Raji (cell line): ENCODE results near the gene CCK.

Source experiments
- POLR2A ChIP-seq: IDR thresholded peaks from 2 replicates; pipeline ENCODE4 v1.6.1; 2011; ENCODE audit warnings: low read depth, low read length, control low read depth; ENCODE audit not compliant: insufficient read depth

Gene CCK

GRCh38 chr3:42266085-42266484 lies at the start of gene CCK:
TSS of gene CCK (minus strand) at chr3:42266185. CDS start at chr3:42263630, 2,555 bp downstream.
- no peak for TF ChIP-seq POLR2A

GRCh38 chr3:42314411-42314810 lies 48.4 kb upstream of the CCK start:
- TF ChIP-seq POLR2A, result no peak

GRCh38 chr3:42308651-42309050 lies 42.7 kb upstream of the CCK start:
- TF ChIP-seq POLR2A, result no peak

- no peak for TF ChIP-seq POLR2A
These were observed 40.5 kb upstream of the CCK start for GRCh38 chr3:42306499-42306898.

GRCh38 chr3:42302924-42303634 lies 37.1 kb upstream of the CCK start:
- no peak for TF ChIP-seq POLR2A

- TF ChIP-seq POLR2A, result no peak
These were observed 35.6 kb upstream of the CCK start for GRCh38 chr3:42301446-42302175.

GRCh38 chr3:42300778-42301177 lies 34.8 kb upstream of the CCK start:
- no peak for TF ChIP-seq POLR2A

- no peak for TF ChIP-seq POLR2A
These were observed 34.0 kb upstream of the CCK start for GRCh38 chr3:42300013-42300412.

GRCh38 chr3:42298259-42298658 lies 32.3 kb upstream of the CCK start:
- no peak for TF ChIP-seq POLR2A

GRCh38 chr3:42292009-42292408 lies 26.0 kb upstream of the CCK start:
- TF ChIP-seq POLR2A, result no peak

GRCh38 chr3:42290966-42291714 lies 25.2 kb upstream of the CCK start:
- TF ChIP-seq POLR2A, result no peak

GRCh38 chr3:42289026-42289425 lies 23.0 kb upstream of the CCK start:
- TF ChIP-seq POLR2A, result no peak

GRCh38 chr3:42288385-42288784 lies 22.4 kb upstream of the CCK start:
- TF ChIP-seq POLR2A, result no peak

GRCh38 chr3:42277676-42278075 lies 11.7 kb upstream of the CCK start:
- TF ChIP-seq POLR2A, result no peak
